Measurements from ENCODE around the gene POLR3K. TPM values are rescaled to one million over a fixed set of nuclear protein-coding genes. Genes with fewer than 3 reads are reported as not detected.
"Not testable (repeated sequence)": the region's sequence is repeated elsewhere in the genome, so short reads cannot be mapped to it uniquely, and the experiment has no call there.

POLR3K gene
- total RNA-seq, 1 experiment from 2014 or later, result 40.1 TPM

GRCh38 chr16:33877-34647, 19.3 kb downstream of the POLR3K start (continued):
- TF ChIP-seq ZNF532 (CRISPR knock-in tag; IDR thresholded peaks at IDR 0.05; ENCODE audit: borderline replicate concordance), result no peak

DNA sequence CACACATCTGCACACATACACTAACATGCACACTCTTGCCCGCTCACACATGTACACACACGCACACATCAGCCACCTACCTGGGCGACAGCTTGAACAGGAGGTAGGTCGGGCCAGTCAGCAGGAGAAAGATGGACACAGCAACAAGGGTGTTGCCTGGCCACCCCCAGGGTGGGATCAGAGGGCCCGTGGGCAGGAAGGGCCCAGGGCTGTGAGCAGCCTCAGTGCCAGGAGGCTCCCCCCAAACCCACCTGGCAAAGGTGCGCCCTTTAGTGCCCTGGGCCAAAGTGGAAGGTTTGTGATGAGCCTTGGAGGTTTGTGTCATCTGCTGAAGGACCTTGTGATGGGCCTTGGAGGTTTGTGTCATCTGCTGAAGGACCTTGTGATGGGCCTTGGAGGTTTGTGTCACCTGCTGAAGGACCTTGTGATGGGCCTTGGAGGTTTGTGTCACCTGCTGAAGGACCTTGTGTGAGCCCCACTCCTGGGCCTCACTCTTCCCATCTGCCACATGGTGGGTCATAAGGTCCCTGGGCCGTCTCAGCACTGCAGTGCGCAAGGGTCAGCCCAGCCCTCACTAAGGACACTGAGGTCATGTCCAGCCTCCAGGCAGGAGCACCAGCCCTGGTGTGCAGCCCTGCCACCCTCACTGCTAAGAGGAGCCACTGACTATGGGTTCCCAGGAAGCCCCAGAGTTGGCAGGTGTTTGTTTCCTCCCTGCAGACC, 20.1 kb downstream of the POLR3K start:
- H3K27me3 Mint-ChIP-seq (ENCODE audit: low read depth); H3K4me1 Mint-ChIP-seq; H3K4me3 Mint-ChIP-seq; CTCF ChIA-PET; H3K36me3 Mint-ChIP-seq; H3K9me3 Mint-ChIP-seq; POLR2A ChIA-PET; ATAC-seq; H3K27ac Mint-ChIP-seq; DNase-seq (ENCODE audit: low spot score): not testable (repeated sequence)

DNA sequence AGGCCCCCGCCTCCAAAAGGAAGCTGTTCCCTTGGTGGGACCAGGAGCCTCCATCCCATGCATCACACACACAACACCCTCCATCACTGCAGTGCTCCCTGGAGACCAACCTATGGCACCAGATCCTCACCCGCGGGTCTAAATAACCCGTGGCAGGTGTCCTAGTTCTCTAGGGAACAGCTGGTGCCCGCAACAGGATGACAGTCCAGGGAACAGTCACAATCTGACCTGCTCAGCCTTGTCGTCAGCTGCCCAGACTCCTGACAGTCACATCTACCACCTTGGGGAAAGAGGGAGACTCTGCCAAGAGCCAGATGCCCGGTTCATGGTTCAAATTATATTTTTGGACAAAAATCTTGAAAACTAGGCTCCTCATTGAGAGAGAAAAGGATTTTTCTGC, 22.8 kb downstream of the POLR3K start:
- H3K9me3 Mint-ChIP-seq; POLR2A ChIA-PET; H3K36me3 Mint-ChIP-seq; ATAC-seq; CTCF ChIA-PET; H3K4me1 Mint-ChIP-seq; H3K27me3 Mint-ChIP-seq (ENCODE audit: low read depth); DNase-seq (ENCODE audit: low spot score); H3K27ac Mint-ChIP-seq; H3K4me3 Mint-ChIP-seq: not testable (repeated sequence)

- H3K27ac Mint-ChIP-seq; H3K4me1 Mint-ChIP-seq; ATAC-seq; H3K36me3 Mint-ChIP-seq; H3K9me3 Mint-ChIP-seq; DNase-seq (ENCODE audit: low spot score); CTCF ChIA-PET; H3K27me3 Mint-ChIP-seq (ENCODE audit: low read depth); H3K4me3 Mint-ChIP-seq; POLR2A ChIA-PET: not testable (repeated sequence)
Observed at GRCh38 chr16:25926-26348, 27.5 kb downstream of the POLR3K start.

- H3K36me3 Mint-ChIP-seq; H3K27me3 Mint-ChIP-seq (ENCODE audit: low read depth); H3K4me1 Mint-ChIP-seq; DNase-seq (ENCODE audit: low spot score); H3K9me3 Mint-ChIP-seq; ATAC-seq; H3K27ac Mint-ChIP-seq; H3K4me3 Mint-ChIP-seq; POLR2A ChIA-PET: not testable (repeated sequence)
- CTCF ChIA-PET, result interaction anchor here (0.6 to 0.7 kb wide), 3 partner anchors 30 to 73 kb away, joined by 3 to 7 read pairs (median 5); partner anchors contain the start of genes POLR3K and SNRNP25
Observed at GRCh38 chr16:24151-24550, 29.3 kb downstream of the POLR3K start.

- H3K9me3 Mint-ChIP-seq; CTCF ChIA-PET; ATAC-seq; H3K4me3 Mint-ChIP-seq; H3K27me3 Mint-ChIP-seq (ENCODE audit: low read depth); H3K27ac Mint-ChIP-seq; DNase-seq (ENCODE audit: low spot score); H3K4me1 Mint-ChIP-seq; POLR2A ChIA-PET; H3K36me3 Mint-ChIP-seq: not testable (repeated sequence)
Observed at GRCh38 chr16:20886-21285, 32.5 kb downstream of the POLR3K start.

- H3K4me3 Mint-ChIP-seq; H3K27me3 Mint-ChIP-seq (ENCODE audit: low read depth); DNase-seq (ENCODE audit: low spot score); H3K27ac Mint-ChIP-seq; ATAC-seq; H3K4me1 Mint-ChIP-seq; CTCF ChIA-PET; POLR2A ChIA-PET; H3K36me3 Mint-ChIP-seq; H3K9me3 Mint-ChIP-seq: not testable (repeated sequence)
Observed at GRCh38 chr16:17062-17765, 36.2 kb downstream of the POLR3K start.
